Ovary (tissue), 3 donors: ENCODE data around the gene ACAP3.

Experiments
- CTCF ChIP-seq, 3 donors: fragments of 450-650 bp in 2 of 3; fragments of 200-600 bp in 1 of 3; IDR thresholded peaks; one replicate each; pipeline versions ENCODE4 v1.5.1 to v1.8.0; 2016 to 2022; ENCODE audit warnings: antibody characterized with exemption in 3 of 3, mild to moderate bottlenecking in 1 of 3
- EP300 ChIP-seq: sonication (generic); formaldehyde crosslinking; IDR thresholded peaks from one replicate; pipeline ENCODE4 v1.6.1; 2017; ENCODE audit warnings: antibody characterized with exemption
- POLR2A ChIP-seq: fragments of 450-650 bp; IDR thresholded peaks from one replicate; pipeline ENCODE4 v1.6.1; 2017; ENCODE audit warnings: antibody characterized with exemption, mild to moderate bottlenecking, moderate library complexity
- donor health status: DM: no; HTN: no; CAD: no.

GRCh38 chr1:1342061-1342562 lies 34.4 kb upstream of the ACAP3 start:
- TF ChIP-seq EP300 (no peak), CTCF (IDR thresholded peaks at IDR 0.05) (no peak), POLR2A (no peak)
